Measurements from ENCODE around the gene LINC00237.

DNA sequence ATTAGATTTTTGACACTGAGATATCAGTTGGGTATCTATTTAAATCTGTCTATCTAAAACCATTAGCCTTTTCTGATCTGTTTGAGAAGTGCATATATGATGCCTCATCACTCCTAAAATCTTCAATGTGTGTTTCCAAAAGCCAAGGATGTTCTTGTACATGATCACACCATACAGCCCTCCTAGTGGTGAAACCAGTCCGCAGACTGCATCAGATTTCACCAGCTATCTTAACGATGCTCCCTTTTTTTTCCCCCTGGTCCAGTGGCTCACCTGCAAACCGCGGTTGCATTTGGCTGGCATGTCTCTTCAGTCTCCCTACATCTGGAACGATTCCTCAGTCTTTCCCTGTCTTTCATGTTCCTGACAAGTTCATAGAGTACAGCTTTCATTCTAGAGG, 23.7 kb upstream of the LINC00237 start:
- TF ChIP-seq, protein P1, sequence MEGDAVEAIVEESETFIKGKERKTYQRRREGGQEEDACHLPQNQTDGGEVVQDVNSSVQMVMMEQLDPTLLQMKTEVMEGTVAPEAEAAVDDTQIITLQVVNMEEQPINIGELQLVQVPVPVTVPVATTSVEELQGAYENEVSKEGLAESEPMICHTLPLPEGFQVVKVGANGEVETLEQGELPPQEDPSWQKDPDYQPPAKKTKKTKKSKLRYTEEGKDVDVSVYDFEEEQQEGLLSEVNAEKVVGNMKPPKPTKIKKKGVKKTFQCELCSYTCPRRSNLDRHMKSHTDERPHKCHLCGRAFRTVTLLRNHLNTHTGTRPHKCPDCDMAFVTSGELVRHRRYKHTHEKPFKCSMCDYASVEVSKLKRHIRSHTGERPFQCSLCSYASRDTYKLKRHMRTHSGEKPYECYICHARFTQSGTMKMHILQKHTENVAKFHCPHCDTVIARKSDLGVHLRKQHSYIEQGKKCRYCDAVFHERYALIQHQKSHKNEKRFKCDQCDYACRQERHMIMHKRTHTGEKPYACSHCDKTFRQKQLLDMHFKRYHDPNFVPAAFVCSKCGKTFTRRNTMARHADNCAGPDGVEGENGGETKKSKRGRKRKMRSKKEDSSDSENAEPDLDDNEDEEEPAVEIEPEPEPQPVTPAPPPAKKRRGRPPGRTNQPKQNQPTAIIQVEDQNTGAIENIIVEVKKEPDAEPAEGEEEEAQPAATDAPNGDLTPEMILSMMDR (conservative IDR thresholded peaks at IDR 0.05 in 1 of 2, IDR thresholded peaks at IDR 0.05 in 1 of 2; ENCODE audit: extremely low read depth in 1 of 2, insufficient read depth in 1 of 2, low read depth in 1 of 2, low read length in 2 of 2), result no peak
- no peak for TF ChIP-seq EZH2 (IDR thresholded peaks at IDR 0.05; ENCODE audit: borderline replicate concordance, low read length)

Data from mammary epithelial cell (primary cell).